Activated naive CD8-positive, alpha-beta T cell treated with anti-CD3 and anti-CD28 coated beads, Interleukin-2, amount 10 ng/mL, durations not matched to agents 7 days and 5 days (primary cell): Measurements from ENCODE around the gene TEX51. TPM values are rescaled to one million over a fixed set of nuclear protein-coding genes. Genes with fewer than 3 reads are reported as not detected.

Experiments
- ATAC-seq: fragments of 150-1000 bp; cut with Tn5 transposase; one replicate; pipeline ENCODE4 v1.10.0; 2021; ENCODE audit warnings: low read depth, moderate library complexity
- POLR2A ChIA-PET: fragments of 350-600 bp; sonication (Branson Sonifier 250); formaldehyde crosslinking; loops from one replicate; lab custom pipeline; 2021; ENCODE audit warnings: antibody characterized with exemption; lab: Charles Lee
- DNase-seq: peaks from one replicate; pipeline ENCODE4 v3.0.0; 2021
- H3K27ac Mint-ChIP-seq: one replicate; pipeline ENCODE4 v1.8.0; 2022; ENCODE audit warnings: mild to moderate bottlenecking, mixed read lengths
- H3K27me3 Mint-ChIP-seq: one replicate; pipeline ENCODE4 v1.8.0; 2022; ENCODE audit warnings: mild to moderate bottlenecking, moderate library complexity, mixed read lengths
- H3K36me3 Mint-ChIP-seq: one replicate; pipeline ENCODE4 v1.8.0; 2021; ENCODE audit warnings: mild to moderate bottlenecking, mixed read lengths
- H3K4me1 Mint-ChIP-seq: one replicate; pipeline ENCODE4 v1.8.0; 2021; ENCODE audit warnings: mixed read lengths
- H3K4me3 Mint-ChIP-seq: one replicate; pipeline ENCODE4 v1.8.0; 2022; ENCODE audit warnings: mild to moderate bottlenecking, moderate library complexity, mixed read lengths
- H3K9me3 Mint-ChIP-seq: one replicate; pipeline ENCODE4 v1.8.0; 2021; ENCODE audit warnings: mixed read lengths
- total RNA-seq, 2 experiments: library from RNA; stranded (reverse); gene quantifications; one replicate each; pipeline ENCODE4 v1.2.3, GENCODE V29; 2021

Gene TEX51
- total RNA-seq, 2 experiments from 2014 or later = not detected

DNA sequence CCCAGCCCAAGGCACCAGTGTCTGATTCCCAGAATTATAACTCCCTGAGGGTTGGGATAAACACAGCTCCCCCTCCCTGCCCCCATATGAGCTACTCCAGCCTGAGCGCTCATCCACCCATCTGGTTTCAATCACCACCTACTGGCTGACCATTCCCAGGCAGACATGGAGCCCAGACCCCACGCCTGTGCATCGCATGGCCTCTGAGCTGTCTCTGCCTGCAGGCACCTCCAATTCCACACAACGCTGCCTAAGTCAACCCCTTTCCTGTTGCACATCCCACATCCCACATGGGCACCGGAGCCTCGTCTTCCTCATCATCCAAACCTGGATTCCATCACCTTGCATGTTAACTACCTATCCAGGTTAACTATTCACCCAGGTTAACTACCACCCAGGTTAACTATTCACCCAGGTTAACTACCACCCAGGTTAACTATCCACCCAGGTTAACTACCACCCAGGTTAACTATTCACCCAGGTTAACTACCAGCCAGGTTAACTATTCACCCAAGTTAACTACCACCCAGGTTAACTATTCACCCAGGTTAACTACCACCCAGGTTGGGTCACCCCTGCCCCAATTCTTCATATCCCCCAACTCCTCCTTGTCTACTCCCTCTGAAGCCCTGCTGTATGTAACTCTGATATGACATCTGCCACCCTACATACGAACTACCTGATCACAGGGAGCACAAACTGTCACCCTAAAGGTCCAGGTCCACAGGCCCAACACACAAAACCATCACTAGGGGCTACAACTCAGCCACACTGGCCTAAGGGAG is 47.8 kb downstream of the TEX51 start:
- DNase-seq = no peak
- H3K4me3 Mint-ChIP-seq = no peak overlapping the region
- H3K4me1 Mint-ChIP-seq = peaks cover 1% of the 10 kb centered on the region
- peaks cover 9% of the 10 kb centered on the region for H3K27me3 Mint-ChIP-seq
- POLR2A ChIA-PET = no interaction called here
- no peak overlapping the region for H3K27ac Mint-ChIP-seq
- ATAC-seq = no peak
- H3K9me3 Mint-ChIP-seq = peaks cover 8% of the 10 kb centered on the region
- H3K36me3 Mint-ChIP-seq = no peaks in the 10 kb centered on the region

GRCh38 chr2:126947103-126947429 is 48.4 kb downstream of the TEX51 start:
- DNase-seq (no peak), ATAC-seq (no peak)
- Mint-ChIP-seq H3K36me3 (no peaks in the 10 kb centered on the region), H3K9me3 (peaks cover 8% of the 10 kb centered on the region), H3K4me1 (peaks cover 1% of the 10 kb centered on the region), H3K27ac (no peak overlapping the region), H3K27me3 (peaks cover 6% of the 10 kb centered on the region), H3K4me3 (no peak overlapping the region)
- POLR2A ChIA-PET = no interaction called here

GRCh38 chr2:126949775-126950174 is 51.1 kb downstream of the TEX51 start:
- DNase-seq (no peak), ATAC-seq (no peak)
- H3K27me3 Mint-ChIP-seq = peaks cover 10% of the 10 kb centered on the region
- POLR2A ChIA-PET = interaction anchor here (0.5 kb wide), 1 partner anchor 830 kb away, joined by 3 read pairs; no protein-coding TSS in a partner anchor
- H3K4me1 Mint-ChIP-seq = peaks cover 1% of the 10 kb centered on the region
- no peaks in the 10 kb centered on the region for H3K36me3 Mint-ChIP-seq
- no peak overlapping the region for H3K27ac Mint-ChIP-seq
- H3K9me3 Mint-ChIP-seq = no peaks in the 10 kb centered on the region
- H3K4me3 Mint-ChIP-seq = no peak overlapping the region

DNA sequence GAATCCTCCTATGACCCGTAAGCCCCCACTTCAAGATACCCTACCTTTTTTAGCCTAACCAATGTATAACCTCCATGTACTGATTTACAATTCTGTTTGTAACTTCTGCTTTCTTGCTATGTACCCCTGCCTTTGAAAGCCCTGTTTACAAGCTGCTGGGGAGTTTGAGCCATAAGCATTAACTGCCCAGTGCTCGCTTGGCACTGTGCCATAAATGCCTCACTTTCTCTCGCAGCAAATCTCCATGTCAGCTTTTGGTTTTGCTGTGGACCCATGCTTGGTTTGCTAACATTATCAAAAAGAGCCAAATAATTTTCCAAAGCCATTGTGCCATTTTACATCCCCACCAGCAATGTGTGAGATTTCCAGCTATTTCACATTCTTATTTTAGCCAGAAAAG is 51.8 kb downstream of the TEX51 start:
- no peaks in the 10 kb centered on the region for H3K4me1 Mint-ChIP-seq
- peaks cover 8% of the 10 kb centered on the region for H3K27me3 Mint-ChIP-seq
- ATAC-seq = no peak
- no peaks in the 10 kb centered on the region for H3K9me3 Mint-ChIP-seq
- DNase-seq = no peak
- POLR2A ChIA-PET = no interaction called here
- no peak overlapping the region for H3K27ac Mint-ChIP-seq
- H3K36me3 Mint-ChIP-seq = no peaks in the 10 kb centered on the region
- H3K4me3 Mint-ChIP-seq = no peak overlapping the region

Other genes with a start within 250 kb of the TEX51 start
- gene GYPC, start 242.7 kb upstream of the TEX51 start, total RNA-seq = 100 to 1,000 TPM; 132 to 137 TPM
- 100 to 1,000 TPM; 160 to 161 TPM for gene BIN1, start 208.3 kb downstream of the TEX51 start, total RNA-seq